Spleen (tissue), 11 donors: Measurements from ENCODE around the gene NEDD9. TPM values are rescaled to one million over a fixed set of nuclear protein-coding genes. Genes with fewer than 3 reads are reported as not detected.

Source experiments
- DNase-seq: peaks from one replicate; pipeline ENCODE4 v3.0.0-alpha.2; 2020
- H3K27ac ChIP-seq, 8 donors: fragments of 200-600 bp; sonication (generic) in 7 of 8; 1 replicate in 4 of 8; 2 replicates in 4 of 8; pipeline versions ENCODE4 v1.5.0 to v1.8.0; 2016 to 2021; ENCODE audit warnings: inconsistent platforms in 4 of 8, mild to moderate bottlenecking in 4 of 8, moderate library complexity in 1 of 8
- H3K27me3 ChIP-seq, 7 donors: fragments of 200-600 bp; sonication (generic) in 6 of 7; replicated peaks in 1 of 7; 1 replicate in 4 of 7; 2 replicates in 3 of 7; pipeline versions ENCODE4 v1.5.0 to v1.8.0; 2016 to 2021; ENCODE audit warnings: inconsistent platforms in 3 of 7, mild to moderate bottlenecking in 1 of 7
- H3K36me3 ChIP-seq, 6 donors: fragments of 200-600 bp; sonication (generic) in 5 of 6; 1 replicate in 4 of 6; 2 replicates in 2 of 6; pipeline versions ENCODE4 v1.5.0 to v1.8.0; 2016 to 2021; ENCODE audit warnings: inconsistent platforms in 2 of 6
- H3K4me1 ChIP-seq, 6 donors: fragments of 200-600 bp; sonication (generic) in 5 of 6; 1 replicate in 3 of 6; 2 replicates in 3 of 6; pipeline versions ENCODE4 v1.5.0 to v1.8.0; 2016 to 2021; ENCODE audit warnings: inconsistent platforms in 3 of 6
- H3K4me3 ChIP-seq, 8 donors: fragments of 200-600 bp; sonication (generic) in 7 of 8; 1 replicate in 4 of 8; 2 replicates in 4 of 8; pipeline versions ENCODE4 v1.5.0 to v1.8.0; 2016 to 2021; ENCODE audit warnings: inconsistent platforms in 4 of 8, mild to moderate bottlenecking in 4 of 8, moderate library complexity in 2 of 8
- H3K9me3 ChIP-seq, 8 donors: fragments of 200-600 bp; sonication (generic) in 7 of 8; 1 replicate in 4 of 8; 2 replicates in 4 of 8; pipeline versions ENCODE4 v1.5.0 to v1.8.0; 2016 to 2021; ENCODE audit warnings: inconsistent platforms in 4 of 8
- POLR2A ChIP-seq, 3 donors: fragments of 450-650 bp; IDR thresholded peaks; one replicate each; pipeline ENCODE4 v1.5.1; 2017; ENCODE audit warnings: antibody characterized with exemption in 3 of 3, mild to moderate bottlenecking in 1 of 3
- POLR2AphosphoS5 ChIP-seq, 3 donors: sonication (generic); formaldehyde crosslinking; IDR thresholded peaks; one replicate each; pipeline ENCODE4 v1.5.1; 2017; ENCODE audit warnings: antibody characterized with exemption in 3 of 3
- WGBS, 5 donors: extraction: QIAGEN DNeasy Blood & Tissue Kit in 3 of 5; methylation state at CpG; one replicate each; pipeline versions ENCODE4 v1.1.5 to v1.1.7; 2013 to 2018; 5-methylcytosine and 5-hydroxymethylcytosine counted together
- intact Hi-C: fragments of 100-400 bp; cut with DNase I; formaldehyde crosslinking; loops from one replicate; pipeline ENCODE4 v1.15.0; 2023; ENCODE audit warnings: low total_unique reads
- polyA plus RNA-seq, 3 donors: library from polyadenylated mRNA; stranded (reverse); fragments of 200-250 nt; gene quantifications; one replicate each; pipeline ENCODE4 v1.2.1, GENCODE V29; 2013
- total RNA-seq, 7 donors: library from RNA; depleted of rRNA in 3 of 7; stranded (reverse); fragments of >200 nt in 3 of 7; fragmentation: NEBNext Ultra II Directional in 4 of 7; extraction: Animal tissue kit (Norgen Biotek cat#: 25700) in 4 of 7; gene quantifications; one replicate each; pipeline versions ENCODE4 v1.1.0 to v1.2.1, GENCODE V29; 2016 to 2021
- TF ChIP-seq, protein P1 (sequence below), 11 experiments: fragments of 200-600 bp in 7 of 11; fragments of 450-650 bp in 4 of 11; sonication (generic) in 4 of 11; IDR thresholded peaks in 8 of 11; conservative IDR thresholded peaks in 3 of 11; 1 replicate in 7 of 11; 2 replicates in 4 of 11; pipeline versions ENCODE4 v1.4.0 to v1.8.0; 2016 to 2021; ENCODE audit warnings: antibody characterized with exemption in 11 of 11, inconsistent platforms in 4 of 11, mild to moderate bottlenecking in 1 of 11
- donor health status: healthy with polysubstance abuse.
- donor health status: DM: no; HTN: no; CAD: no; lungs with moderate emphysema.
- donor health status: DM: no; HTN: no; CAD: no.
- donor health status: Bipolar disorder and iron deficiency.
- donor health status: healthy.
- donor health status: DM: no; HTN: no; CAD: no.
- donor health status: DM: yes; HTN: yes; CAD: no.

The NEDD9 gene
- total and polyA plus RNA-seq, 10 donors = 16.1 to 208 (median 115) TPM

DNA sequence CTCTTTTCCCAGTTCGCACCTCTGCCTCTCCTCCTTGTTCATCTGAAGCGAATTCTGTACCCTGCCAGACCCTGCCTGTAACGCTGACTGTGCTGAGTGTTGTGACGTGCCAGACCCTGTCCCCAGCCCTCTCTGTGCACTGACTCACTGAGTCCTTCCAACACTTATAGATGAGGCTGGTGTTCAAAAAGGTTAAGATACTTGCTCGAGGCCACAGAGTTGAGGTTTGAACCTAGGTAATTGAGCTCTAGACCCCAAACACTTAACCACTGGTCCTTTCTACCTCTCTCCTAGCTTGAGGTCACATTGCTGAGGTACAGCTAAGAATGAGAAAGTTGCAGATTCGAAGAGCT is 45.7 kb upstream of the NEDD9 start:
- WGBS, 5 donors = 73 to 89% (median 79%) methylated on average over 6 of the region's 6 CpGs
- TF ChIP-seq, protein P1, sequence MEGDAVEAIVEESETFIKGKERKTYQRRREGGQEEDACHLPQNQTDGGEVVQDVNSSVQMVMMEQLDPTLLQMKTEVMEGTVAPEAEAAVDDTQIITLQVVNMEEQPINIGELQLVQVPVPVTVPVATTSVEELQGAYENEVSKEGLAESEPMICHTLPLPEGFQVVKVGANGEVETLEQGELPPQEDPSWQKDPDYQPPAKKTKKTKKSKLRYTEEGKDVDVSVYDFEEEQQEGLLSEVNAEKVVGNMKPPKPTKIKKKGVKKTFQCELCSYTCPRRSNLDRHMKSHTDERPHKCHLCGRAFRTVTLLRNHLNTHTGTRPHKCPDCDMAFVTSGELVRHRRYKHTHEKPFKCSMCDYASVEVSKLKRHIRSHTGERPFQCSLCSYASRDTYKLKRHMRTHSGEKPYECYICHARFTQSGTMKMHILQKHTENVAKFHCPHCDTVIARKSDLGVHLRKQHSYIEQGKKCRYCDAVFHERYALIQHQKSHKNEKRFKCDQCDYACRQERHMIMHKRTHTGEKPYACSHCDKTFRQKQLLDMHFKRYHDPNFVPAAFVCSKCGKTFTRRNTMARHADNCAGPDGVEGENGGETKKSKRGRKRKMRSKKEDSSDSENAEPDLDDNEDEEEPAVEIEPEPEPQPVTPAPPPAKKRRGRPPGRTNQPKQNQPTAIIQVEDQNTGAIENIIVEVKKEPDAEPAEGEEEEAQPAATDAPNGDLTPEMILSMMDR (IDR thresholded peaks at IDR 0.05 in 8 of 11, conservative IDR thresholded peaks at IDR 0.05 in 3 of 11) = no peak
- no peak for TF ChIP-seq POLR2A (IDR thresholded peaks at IDR 0.05)
- no peak for TF ChIP-seq POLR2AphosphoS5 (IDR thresholded peaks at IDR 0.05)
- intact Hi-C loops = no loop called here
- Histone ChIP-seq H3K4me3 (no peak overlapping the region), H3K9me3 (no peaks in the 10 kb centered on the region), H3K4me1 (peaks cover 4 to 60% (median 39%) of the 10 kb centered on the region in 6 donors), H3K36me3 (peaks cover 0 to 32% (median 0%) of the 10 kb centered on the region in 6 donors), H3K27ac (peak overlapping the region; percentile 30 to 78 (median 64)), H3K27me3 (no peaks in the 10 kb centered on the region)
- DNase-seq = no peak

DNA sequence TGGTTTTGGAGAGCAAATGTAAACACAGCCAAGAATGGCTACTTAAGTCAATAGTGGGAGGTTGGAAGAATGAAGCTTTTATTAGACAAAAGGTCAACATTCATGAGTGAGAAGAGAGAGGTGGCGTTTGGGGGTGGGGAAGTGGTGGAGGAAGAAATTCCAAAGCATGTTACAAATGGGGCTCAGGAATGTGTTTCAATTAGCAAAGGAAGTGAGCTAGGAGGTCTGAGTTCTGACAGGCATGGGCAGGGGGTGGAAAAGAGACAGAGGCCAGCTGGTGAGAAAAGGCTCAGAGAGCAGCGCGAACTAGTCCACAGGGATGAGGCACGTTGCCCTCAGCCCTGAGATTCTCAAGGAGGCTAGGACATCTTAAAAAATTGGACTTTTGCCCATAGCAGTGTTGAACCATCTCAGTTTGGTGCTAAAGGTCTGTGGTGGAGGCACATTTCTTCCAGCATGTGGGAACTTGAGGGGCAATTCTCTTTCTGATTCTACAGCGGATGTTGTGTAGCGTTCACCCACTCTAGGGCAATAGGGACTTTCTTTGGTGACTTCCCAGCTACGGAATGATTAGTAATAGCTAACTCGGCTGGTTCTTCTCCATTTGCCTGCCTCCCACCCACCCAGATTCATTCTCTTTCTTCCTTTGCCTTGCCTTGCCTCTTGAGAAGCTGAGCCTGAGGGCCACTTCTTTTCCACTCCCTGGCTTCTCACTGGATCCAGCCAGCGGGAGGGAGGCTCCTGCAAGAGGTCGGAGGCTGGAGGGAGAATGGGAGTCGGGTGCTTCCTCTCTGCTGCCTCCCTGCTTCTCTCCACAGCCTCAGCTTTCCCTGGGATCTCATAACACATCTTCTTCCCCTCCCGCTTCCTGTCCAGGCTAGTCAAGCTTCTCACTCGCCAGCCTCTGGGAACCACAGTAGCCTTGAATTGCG is 45.1 kb upstream of the NEDD9 start:
- Histone ChIP-seq H3K4me1 (peaks cover 4 to 65% (median 39%) of the 10 kb centered on the region in 6 donors), H3K27ac (peak overlapping the region; percentile 30 to 78 (median 64))
- whole genome bisulfite sequencing, 5 donors = 62 to 75% (median 71%) methylated on average over 14 of the region's 14 CpGs

DNA sequence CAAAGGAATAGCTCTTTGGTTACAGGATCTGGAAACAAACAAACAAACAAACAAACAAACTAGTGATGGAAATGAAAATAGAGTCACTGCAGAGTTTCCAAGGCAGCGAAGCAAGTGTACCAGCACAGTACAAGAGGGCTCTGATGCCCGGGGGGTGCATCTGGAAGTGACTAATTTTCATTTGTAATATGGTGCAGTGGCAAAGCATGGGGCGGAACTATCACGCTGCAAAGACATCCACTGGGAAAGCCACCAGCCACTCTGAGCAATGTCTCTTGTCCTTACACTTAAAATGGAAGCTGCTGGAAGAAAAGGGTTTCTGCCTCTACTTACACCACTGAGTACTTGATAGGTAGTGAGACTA is 44.4 kb upstream of the NEDD9 start:
- WGBS, 5 donors = 60 to 95% (median 85%) methylated on average over 4 of the region's 4 CpGs
- Histone ChIP-seq H3K9me3 (no peaks in the 10 kb centered on the region), H3K27me3 (no peaks in the 10 kb centered on the region), H3K4me1 (peaks cover 4 to 67% (median 39%) of the 10 kb centered on the region in 6 donors), H3K36me3 (peaks cover 0 to 45% (median 0%) of the 10 kb centered on the region in 6 donors), H3K4me3 (no peak overlapping the region), H3K27ac (peak overlapping the region; percentile 7 to 78 (median 56))
- intact Hi-C loops = no loop called here
- TF ChIP-seq POLR2AphosphoS5 (IDR thresholded peaks at IDR 0.05) = no peak
- TF ChIP-seq POLR2A (IDR thresholded peaks at IDR 0.05) = no peak
- TF ChIP-seq, protein P1 (IDR thresholded peaks at IDR 0.05 in 8 of 11, conservative IDR thresholded peaks at IDR 0.05 in 3 of 11) = no peak
- DNase-seq = no peak

More for the DNA sequence above, 45.1 kb upstream of the NEDD9 start:
- no peak for DNase-seq
- Histone ChIP-seq H3K9me3 (no peaks in the 10 kb centered on the region), H3K36me3 (peaks cover 0 to 38% (median 0%) of the 10 kb centered on the region in 6 donors), H3K4me3 (no peak overlapping the region), H3K27me3 (no peaks in the 10 kb centered on the region)
- intact Hi-C loops = no loop called here
- TF ChIP-seq, protein P1 (IDR thresholded peaks at IDR 0.05 in 8 of 11, conservative IDR thresholded peaks at IDR 0.05 in 3 of 11) = no peak
- TF ChIP-seq POLR2AphosphoS5 (IDR thresholded peaks at IDR 0.05) = peak in 2 of 3 donors; percentile 17 to 36
- TF ChIP-seq POLR2A (IDR thresholded peaks at IDR 0.05) = no peak

DNA sequence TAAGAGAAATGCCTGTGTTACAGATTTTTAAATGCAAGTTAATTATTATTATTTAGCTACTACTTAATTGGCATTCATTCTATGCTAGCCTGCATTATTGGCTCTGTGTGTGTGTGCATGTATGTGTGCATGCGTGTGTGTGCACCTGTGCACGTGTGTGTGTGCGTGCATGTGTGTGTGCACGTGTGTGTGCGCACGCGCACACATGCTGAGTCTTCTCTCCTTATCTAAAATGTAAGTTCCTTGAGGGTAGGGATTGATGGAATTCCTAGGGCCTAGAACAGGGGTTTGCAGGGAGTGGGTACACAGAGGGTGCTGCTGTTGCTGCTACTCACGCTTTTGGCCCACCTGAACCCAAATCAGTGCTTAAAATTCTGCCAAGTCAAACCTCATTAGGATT is 43.8 kb upstream of the NEDD9 start:
- TF ChIP-seq POLR2AphosphoS5 (IDR thresholded peaks at IDR 0.05) (no peak), POLR2A (IDR thresholded peaks at IDR 0.05) (no peak)
- TF ChIP-seq, protein P1 (IDR thresholded peaks at IDR 0.05 in 8 of 11, conservative IDR thresholded peaks at IDR 0.05 in 3 of 11) = no peak
- H3K4me1 ChIP-seq = peaks cover 4 to 71% (median 39%) of the 10 kb centered on the region in 6 donors
- no peaks in the 10 kb centered on the region for H3K9me3 ChIP-seq
- H3K27ac ChIP-seq = peak overlapping the region in 6 of 8 donors; percentile 9 to 78 (median 57)
- DNase-seq = no peak
- no peak overlapping the region for H3K4me3 ChIP-seq
- 92 to 97% (median 96%) methylated on average over 8 of the region's 8 CpGs for WGBS, 5 donors
- no peaks in the 10 kb centered on the region for H3K27me3 ChIP-seq
- peaks cover 0 to 51% (median 0%) of the 10 kb centered on the region in 6 donors for H3K36me3 ChIP-seq
- intact Hi-C loops = no loop called here
